K562 (cell line): ENCODE results near the gene ALDOC. TPM values are rescaled to one million over a fixed set of nuclear protein-coding genes. Genes with fewer than 3 reads are reported as not detected.

Experiments
- FOSL1 ChIP-seq: fragments of 200-800 bp; sonication (Bioruptor generic); conservative IDR thresholded peaks from 2 replicates; pipeline ENCODE4 v1.6.1; 2016; ENCODE audit warnings: missing genetic modification characterization, missing compliant biosample characterization
- KDM4B ChIP-seq, 2 experiments: fragments of 450-650 bp in 1 of 2; sonication (generic) in 1 of 2; IDR thresholded peaks; 2 replicates each; pipeline ENCODE4 v1.6.1; 2016 to 2017; ENCODE audit warnings: borderline replicate concordance in 2 of 2, antibody characterized with exemption in 1 of 2, low read depth in 1 of 2, mild to moderate bottlenecking in 1 of 2
- RAD51 ChIP-seq: fragments of 450-650 bp; IDR thresholded peaks from 2 replicates; pipeline ENCODE4 v1.7.1; 2016; ENCODE audit warnings: low read depth, mild to moderate bottlenecking, borderline replicate concordance
- TSC22D4 ChIP-seq: fragments of 450-650 bp; IDR thresholded peaks from 2 replicates; pipeline ENCODE4 v1.6.1; 2016; ENCODE audit warnings: missing genetic modification characterization, missing biosample characterization, control low read depth
- ZNF174 ChIP-seq: fragments of 250-450 bp; sonication (Bioruptor Pico); IDR thresholded peaks from 2 replicates; pipeline ENCODE4 v1.4.0; 2020; ENCODE audit warnings: mild to moderate bottlenecking
- ZNF3 ChIP-seq: fragments of 250-450 bp; sonication (Bioruptor Pico); IDR thresholded peaks from 2 replicates; pipeline ENCODE4 v1.5.0; 2021; ENCODE audit warnings: mild to moderate bottlenecking, moderate library complexity
- ZNF668 ChIP-seq: fragments of 250-450 bp; sonication (Bioruptor Pico); IDR thresholded peaks from 2 replicates; pipeline ENCODE4 v1.8.0; 2022; ENCODE audit warnings: mild to moderate bottlenecking, inconsistent platforms
- ZSCAN29 ChIP-seq: fragments of 450-650 bp; IDR thresholded peaks from 2 replicates; pipeline ENCODE4 v1.6.1; 2017
- polyA plus RNA-seq, 8 experiments: library from polyadenylated mRNA; depleted of rRNA in 4 of 8; stranded (reverse) in 5 of 8; unstranded in 3 of 8; fragments of >200 nt; fragmentation: Nextera tagmentation in 2 of 8; fragmentation: Illumina TruSeq in 1 of 8; extraction: Ambion mirVana in 2 of 8; extraction: Trizol in 1 of 8; gene quantifications; 2 replicates each; pipeline versions ENCODE4 v1.2.1 to v1.2.3, GENCODE V29; 2011 to 2014; ENCODE audit warnings: inconsistent platforms in 1 of 8, missing spikeins in 1 of 8
- total RNA-seq, 7 experiments: library from RNA; depleted of rRNA in 6 of 7; stranded (reverse); fragments of >200 nt in 6 of 7; fragmentation: Illumina TruSeq in 2 of 7; extraction: Trizol in 2 of 7; gene quantifications; 2 replicates each; pipeline versions ENCODE4 v1.2.1 to v1.2.3, GENCODE V29; 2011 to 2021; ENCODE audit warnings: low replicate concordance in 1 of 7
- TF ChIP-seq, protein P1 (sequence below): fragments of 450-650 bp; IDR thresholded peaks from 2 replicates; pipeline ENCODE4 v1.6.1; 2017; ENCODE audit warnings: mild to moderate bottlenecking, moderate library complexity
- TF ChIP-seq, protein P2 (sequence below), 2 experiments: fragments of 150-350 bp in 1 of 2; IDR thresholded peaks; 2 replicates each; pipeline ENCODE4 v1.6.1; 2012 to 2016; ENCODE audit warnings: low read depth in 2 of 2, low read length in 2 of 2, mild to moderate bottlenecking in 1 of 2, moderate library complexity in 1 of 2
- TF ChIP-seq, protein P3 (sequence below), 2 experiments: fragments of 450-650 bp in 1 of 2; IDR thresholded peaks; 2 replicates each; pipeline ENCODE4 v1.6.1; 2011 to 2017; ENCODE audit warnings: low read depth in 2 of 2, antibody characterized with exemption in 1 of 2, borderline replicate concordance in 1 of 2, low read length in 1 of 2, mild to moderate bottlenecking in 1 of 2, mixed read lengths in 1 of 2; ENCODE audit not compliant: control insufficient read depth in 1 of 2
- TF ChIP-seq, protein P4 (sequence below): fragments of 250-450 bp; sonication (Bioruptor Pico); IDR thresholded peaks from 2 replicates; pipeline ENCODE4 v1.8.0; 2021; ENCODE audit warnings: moderate library complexity, mild to moderate bottlenecking, inconsistent platforms
- TF ChIP-seq, protein P5 (sequence below): fragments of 250-450 bp; sonication (Bioruptor Pico); IDR thresholded peaks from 2 replicates; pipeline ENCODE4 v1.4.0; 2020; ENCODE audit warnings: mild to moderate bottlenecking, moderate library complexity, borderline replicate concordance
- TF ChIP-seq, protein P6 (sequence below): sonication (generic); formaldehyde crosslinking; IDR thresholded peaks from 2 replicates; pipeline ENCODE4 v1.4.0; 2020; ENCODE audit warnings: mild to moderate bottlenecking, missing genetic modification reagents

ALDOC gene
- total and polyA plus RNA-seq, 9 of the 15 experiments (the other 6 are each of a cell fraction or from before 2014, with no cell fraction given), result 43.2 to 263 (median 99.2) TPM

DNA sequence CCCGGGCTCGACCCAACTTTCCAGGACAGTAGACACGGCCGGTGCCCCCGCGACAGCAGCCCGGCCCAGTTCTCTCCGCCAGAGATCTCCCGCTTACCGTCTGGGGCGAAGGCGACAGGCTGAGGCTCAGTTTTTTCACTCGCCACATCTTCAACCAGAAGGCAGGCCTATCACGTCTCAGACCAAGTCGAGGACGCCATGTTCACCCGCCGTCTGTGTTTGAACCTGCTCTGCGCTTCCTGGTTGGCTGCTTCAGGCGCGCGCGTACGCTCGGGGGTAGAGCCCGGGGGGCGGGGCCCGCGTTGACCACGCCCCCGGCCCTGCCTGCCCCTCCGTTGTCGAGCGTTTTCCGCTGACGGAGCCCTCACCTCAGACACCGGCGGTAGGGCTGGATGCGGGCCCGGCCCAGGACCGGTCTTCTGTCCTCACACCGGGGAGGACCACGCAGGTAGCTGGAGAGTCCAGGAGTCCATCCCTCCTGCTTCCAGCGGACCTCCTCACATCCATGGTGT lies 22.2 kb upstream of the ALDOC start, which contains the start of gene SPAG5 (continued):
- TF ChIP-seq, protein P1, sequence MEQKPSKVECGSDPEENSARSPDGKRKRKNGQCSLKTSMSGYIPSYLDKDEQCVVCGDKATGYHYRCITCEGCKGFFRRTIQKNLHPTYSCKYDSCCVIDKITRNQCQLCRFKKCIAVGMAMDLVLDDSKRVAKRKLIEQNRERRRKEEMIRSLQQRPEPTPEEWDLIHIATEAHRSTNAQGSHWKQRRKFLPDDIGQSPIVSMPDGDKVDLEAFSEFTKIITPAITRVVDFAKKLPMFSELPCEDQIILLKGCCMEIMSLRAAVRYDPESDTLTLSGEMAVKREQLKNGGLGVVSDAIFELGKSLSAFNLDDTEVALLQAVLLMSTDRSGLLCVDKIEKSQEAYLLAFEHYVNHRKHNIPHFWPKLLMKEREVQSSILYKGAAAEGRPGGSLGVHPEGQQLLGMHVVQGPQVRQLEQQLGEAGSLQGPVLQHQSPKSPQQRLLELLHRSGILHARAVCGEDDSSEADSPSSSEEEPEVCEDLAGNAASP, result no peak
- TF ChIP-seq ZSCAN29 (no peak), TSC22D4 (tag) (no peak), FOSL1 (tag) (no peak), ZNF668 (CRISPR knock-in tag) (no peak), ZNF174 (CRISPR knock-in tag) (no peak), RAD51 (0 out of 2 replicates have a peak, but pooled peaks have one; percentile 5), ZNF3 (CRISPR knock-in tag) (no peak), KDM4B (IDR thresholded peaks at IDR 0.05; ENCODE audit: borderline replicate concordance in 2 of 2, low read depth in 1 of 2) (0 out of 4 replicates have a peak, but pooled peaks of 1 of the 2 experiments have one; percentile 58)
- TF ChIP-seq, protein P2, sequence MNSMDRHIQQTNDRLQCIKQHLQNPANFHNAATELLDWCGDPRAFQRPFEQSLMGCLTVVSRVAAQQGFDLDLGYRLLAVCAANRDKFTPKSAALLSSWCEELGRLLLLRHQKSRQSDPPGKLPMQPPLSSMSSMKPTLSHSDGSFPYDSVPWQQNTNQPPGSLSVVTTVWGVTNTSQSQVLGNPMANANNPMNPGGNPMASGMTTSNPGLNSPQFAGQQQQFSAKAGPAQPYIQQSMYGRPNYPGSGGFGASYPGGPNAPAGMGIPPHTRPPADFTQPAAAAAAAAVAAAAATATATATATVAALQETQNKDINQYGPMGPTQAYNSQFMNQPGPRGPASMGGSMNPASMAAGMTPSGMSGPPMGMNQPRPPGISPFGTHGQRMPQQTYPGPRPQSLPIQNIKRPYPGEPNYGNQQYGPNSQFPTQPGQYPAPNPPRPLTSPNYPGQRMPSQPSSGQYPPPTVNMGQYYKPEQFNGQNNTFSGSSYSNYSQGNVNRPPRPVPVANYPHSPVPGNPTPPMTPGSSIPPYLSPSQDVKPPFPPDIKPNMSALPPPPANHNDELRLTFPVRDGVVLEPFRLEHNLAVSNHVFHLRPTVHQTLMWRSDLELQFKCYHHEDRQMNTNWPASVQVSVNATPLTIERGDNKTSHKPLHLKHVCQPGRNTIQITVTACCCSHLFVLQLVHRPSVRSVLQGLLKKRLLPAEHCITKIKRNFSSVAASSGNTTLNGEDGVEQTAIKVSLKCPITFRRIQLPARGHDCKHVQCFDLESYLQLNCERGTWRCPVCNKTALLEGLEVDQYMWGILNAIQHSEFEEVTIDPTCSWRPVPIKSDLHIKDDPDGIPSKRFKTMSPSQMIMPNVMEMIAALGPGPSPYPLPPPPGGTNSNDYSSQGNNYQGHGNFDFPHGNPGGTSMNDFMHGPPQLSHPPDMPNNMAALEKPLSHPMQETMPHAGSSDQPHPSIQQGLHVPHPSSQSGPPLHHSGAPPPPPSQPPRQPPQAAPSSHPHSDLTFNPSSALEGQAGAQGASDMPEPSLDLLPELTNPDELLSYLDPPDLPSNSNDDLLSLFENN (IDR thresholded peaks at IDR 0.05; ENCODE audit: low read depth in 2 of 2, low read length in 2 of 2), result peak in 1 of 2 experiments; percentile 50; a peak in 1 of 4 replicates
- TF ChIP-seq, protein P3, sequence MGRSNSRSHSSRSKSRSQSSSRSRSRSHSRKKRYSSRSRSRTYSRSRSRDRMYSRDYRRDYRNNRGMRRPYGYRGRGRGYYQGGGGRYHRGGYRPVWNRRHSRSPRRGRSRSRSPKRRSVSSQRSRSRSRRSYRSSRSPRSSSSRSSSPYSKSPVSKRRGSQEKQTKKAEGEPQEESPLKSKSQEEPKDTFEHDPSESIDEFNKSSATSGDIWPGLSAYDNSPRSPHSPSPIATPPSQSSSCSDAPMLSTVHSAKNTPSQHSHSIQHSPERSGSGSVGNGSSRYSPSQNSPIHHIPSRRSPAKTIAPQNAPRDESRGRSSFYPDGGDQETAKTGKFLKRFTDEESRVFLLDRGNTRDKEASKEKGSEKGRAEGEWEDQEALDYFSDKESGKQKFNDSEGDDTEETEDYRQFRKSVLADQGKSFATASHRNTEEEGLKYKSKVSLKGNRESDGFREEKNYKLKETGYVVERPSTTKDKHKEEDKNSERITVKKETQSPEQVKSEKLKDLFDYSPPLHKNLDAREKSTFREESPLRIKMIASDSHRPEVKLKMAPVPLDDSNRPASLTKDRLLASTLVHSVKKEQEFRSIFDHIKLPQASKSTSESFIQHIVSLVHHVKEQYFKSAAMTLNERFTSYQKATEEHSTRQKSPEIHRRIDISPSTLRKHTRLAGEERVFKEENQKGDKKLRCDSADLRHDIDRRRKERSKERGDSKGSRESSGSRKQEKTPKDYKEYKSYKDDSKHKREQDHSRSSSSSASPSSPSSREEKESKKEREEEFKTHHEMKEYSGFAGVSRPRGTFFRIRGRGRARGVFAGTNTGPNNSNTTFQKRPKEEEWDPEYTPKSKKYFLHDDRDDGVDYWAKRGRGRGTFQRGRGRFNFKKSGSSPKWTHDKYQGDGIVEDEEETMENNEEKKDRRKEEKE (IDR thresholded peaks at IDR 0.05; ENCODE audit: borderline replicate concordance in 1 of 2, control insufficient read depth in 1 of 2, low read depth in 2 of 2, low read length in 1 of 2), result no peak
- TF ChIP-seq, protein P4, sequence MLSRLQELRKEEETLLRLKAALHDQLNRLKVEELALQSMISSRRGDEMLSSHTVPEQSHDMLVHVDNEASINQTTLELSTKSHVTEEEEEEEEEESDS (CRISPR knock-in tag), result no peak
- TF ChIP-seq, protein P5, sequence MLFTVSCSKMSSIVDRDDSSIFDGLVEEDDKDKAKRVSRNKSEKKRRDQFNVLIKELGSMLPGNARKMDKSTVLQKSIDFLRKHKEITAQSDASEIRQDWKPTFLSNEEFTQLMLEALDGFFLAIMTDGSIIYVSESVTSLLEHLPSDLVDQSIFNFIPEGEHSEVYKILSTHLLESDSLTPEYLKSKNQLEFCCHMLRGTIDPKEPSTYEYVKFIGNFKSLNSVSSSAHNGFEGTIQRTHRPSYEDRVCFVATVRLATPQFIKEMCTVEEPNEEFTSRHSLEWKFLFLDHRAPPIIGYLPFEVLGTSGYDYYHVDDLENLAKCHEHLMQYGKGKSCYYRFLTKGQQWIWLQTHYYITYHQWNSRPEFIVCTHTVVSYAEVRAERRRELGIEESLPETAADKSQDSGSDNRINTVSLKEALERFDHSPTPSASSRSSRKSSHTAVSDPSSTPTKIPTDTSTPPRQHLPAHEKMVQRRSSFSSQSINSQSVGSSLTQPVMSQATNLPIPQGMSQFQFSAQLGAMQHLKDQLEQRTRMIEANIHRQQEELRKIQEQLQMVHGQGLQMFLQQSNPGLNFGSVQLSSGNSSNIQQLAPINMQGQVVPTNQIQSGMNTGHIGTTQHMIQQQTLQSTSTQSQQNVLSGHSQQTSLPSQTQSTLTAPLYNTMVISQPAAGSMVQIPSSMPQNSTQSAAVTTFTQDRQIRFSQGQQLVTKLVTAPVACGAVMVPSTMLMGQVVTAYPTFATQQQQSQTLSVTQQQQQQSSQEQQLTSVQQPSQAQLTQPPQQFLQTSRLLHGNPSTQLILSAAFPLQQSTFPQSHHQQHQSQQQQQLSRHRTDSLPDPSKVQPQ (CRISPR knock-in tag), result no peak
- TF ChIP-seq, protein P6, sequence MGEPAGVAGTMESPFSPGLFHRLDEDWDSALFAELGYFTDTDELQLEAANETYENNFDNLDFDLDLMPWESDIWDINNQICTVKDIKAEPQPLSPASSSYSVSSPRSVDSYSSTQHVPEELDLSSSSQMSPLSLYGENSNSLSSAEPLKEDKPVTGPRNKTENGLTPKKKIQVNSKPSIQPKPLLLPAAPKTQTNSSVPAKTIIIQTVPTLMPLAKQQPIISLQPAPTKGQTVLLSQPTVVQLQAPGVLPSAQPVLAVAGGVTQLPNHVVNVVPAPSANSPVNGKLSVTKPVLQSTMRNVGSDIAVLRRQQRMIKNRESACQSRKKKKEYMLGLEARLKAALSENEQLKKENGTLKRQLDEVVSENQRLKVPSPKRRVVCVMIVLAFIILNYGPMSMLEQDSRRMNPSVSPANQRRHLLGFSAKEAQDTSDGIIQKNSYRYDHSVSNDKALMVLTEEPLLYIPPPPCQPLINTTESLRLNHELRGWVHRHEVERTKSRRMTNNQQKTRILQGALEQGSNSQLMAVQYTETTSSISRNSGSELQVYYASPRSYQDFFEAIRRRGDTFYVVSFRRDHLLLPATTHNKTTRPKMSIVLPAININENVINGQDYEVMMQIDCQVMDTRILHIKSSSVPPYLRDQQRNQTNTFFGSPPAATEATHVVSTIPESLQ (CRISPR knock-in tag), result no peak
